KMS-11 (cell line): ENCODE results near the gene BMP8A.
"Not testable (repeated sequence)": the region's sequence is repeated elsewhere in the genome, so short reads cannot be mapped to it uniquely, and the experiment has no call there.

Source experiments
- H2AFZ ChIP-seq: fragments of 200-600 bp; sonication (generic); 2 replicates; pipeline ENCODE4 v1.6.1; 2016; ENCODE audit warnings: antibody characterized with exemption, mixed run types, low read depth
- H3K27ac ChIP-seq: fragments of 200-600 bp; sonication (generic); 2 replicates; pipeline ENCODE4 v1.6.1; 2016; ENCODE audit warnings: mild to moderate bottlenecking, mixed run types
- H3K27me3 ChIP-seq: fragments of 200-600 bp; sonication (generic); 2 replicates; pipeline ENCODE4 v1.6.1; 2017; ENCODE audit warnings: mild to moderate bottlenecking, low read depth, mixed run types, moderate library complexity; ENCODE audit not compliant: insufficient read depth
- H3K36me3 ChIP-seq: fragments of 200-600 bp; sonication (generic); 2 replicates; pipeline ENCODE4 v1.6.1; 2017; ENCODE audit warnings: mild to moderate bottlenecking, mixed run types; ENCODE audit not compliant: insufficient read depth
- H3K4me1 ChIP-seq: fragments of 200-600 bp; sonication (generic); 2 replicates; pipeline ENCODE4 v1.6.1; 2016; ENCODE audit warnings: mild to moderate bottlenecking, low read depth, mixed run types; ENCODE audit not compliant: poor library complexity, severe bottlenecking
- H3K4me2 ChIP-seq: fragments of 200-600 bp; sonication (generic); 2 replicates; pipeline ENCODE4 v1.7.0; 2016; ENCODE audit warnings: mild to moderate bottlenecking, mixed run types
- H3K4me3 ChIP-seq: fragments of 200-600 bp; sonication (generic); IDR thresholded peaks from 2 replicates; pipeline ENCODE4 v1.6.1; 2017; ENCODE audit warnings: low read depth, low read length, mixed read lengths; ENCODE audit not compliant: insufficient read depth
- H3K79me2 ChIP-seq: fragments of 200-600 bp; sonication (generic); 2 replicates; pipeline ENCODE4 v1.6.1; 2016; ENCODE audit warnings: low read depth, mixed run types; ENCODE audit not compliant: insufficient read depth
- H3K9ac ChIP-seq: fragments of 200-600 bp; sonication (generic); 2 replicates; pipeline ENCODE4 v1.6.1; 2016; ENCODE audit warnings: mild to moderate bottlenecking, mixed run types
- H4K20me1 ChIP-seq: fragments of 200-600 bp; sonication (generic); 2 replicates; pipeline ENCODE4 v1.6.1; 2016; ENCODE audit warnings: mild to moderate bottlenecking, mixed run types; ENCODE audit not compliant: insufficient read depth
- CTCF ChIP-seq: fragments of 200-600 bp; sonication (generic); conservative IDR thresholded peaks from 2 replicates; pipeline ENCODE4 v1.6.1; 2017; ENCODE audit warnings: low read depth, mild to moderate bottlenecking, antibody characterized with exemption, low read length, moderate library complexity, mixed read lengths

Gene BMP8A

DNA sequence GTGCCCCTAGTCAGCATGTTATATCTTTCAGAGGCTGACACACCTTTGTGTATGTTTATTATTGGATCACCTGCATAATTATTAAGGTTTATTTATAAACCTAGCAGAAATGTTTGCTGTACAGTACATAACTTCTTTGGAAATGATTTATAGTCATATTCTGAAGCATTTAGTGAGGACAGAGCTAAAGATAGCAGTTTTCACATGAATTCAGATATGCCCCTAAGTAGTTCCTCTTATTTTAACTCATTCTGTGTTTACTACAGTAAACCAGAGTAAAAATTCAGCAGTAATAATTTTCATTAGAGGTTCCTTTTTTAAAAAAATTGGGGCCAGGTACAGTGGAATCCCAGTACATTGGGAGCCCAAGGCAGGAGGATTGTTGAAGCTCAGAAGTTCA, 21.4 kb upstream of the BMP8A start:
- Histone ChIP-seq H3K27ac (no peak overlapping the region), H3K4me2 (no peak overlapping the region), H3K27me3 (no peaks in the 10 kb centered on the region), H3K79me2 (no peaks in the 10 kb centered on the region), H2AFZ (no peak overlapping the region), H3K4me3 (no peak overlapping the region), H4K20me1 (no peaks in the 10 kb centered on the region), H3K9ac (no peak overlapping the region), H3K4me1 (no peaks in the 10 kb centered on the region), H3K36me3 (no peaks in the 10 kb centered on the region)
- no peak for TF ChIP-seq CTCF

- Histone ChIP-seq H3K9ac (no peak overlapping the region), H3K4me2 (no peak overlapping the region), H3K36me3 (no peaks in the 10 kb centered on the region), H2AFZ (no peak overlapping the region), H3K4me1 (no peaks in the 10 kb centered on the region), H3K27me3 (no peaks in the 10 kb centered on the region), H4K20me1 (no peaks in the 10 kb centered on the region), H3K27ac (no peak overlapping the region), H3K79me2 (no peaks in the 10 kb centered on the region), H3K4me3 (no peak overlapping the region)
- TF ChIP-seq CTCF: no peak
Observed at GRCh38 chr1:39472826-39473225, 18.6 kb upstream of the BMP8A start.

- Histone ChIP-seq H3K27ac (no peak overlapping the region), H3K4me2 (no peak overlapping the region), H3K79me2 (no peaks in the 10 kb centered on the region), H3K4me3 (no peak overlapping the region), H4K20me1 (no peaks in the 10 kb centered on the region), H3K4me1 (no peaks in the 10 kb centered on the region), H3K27me3 (no peaks in the 10 kb centered on the region), H3K36me3 (no peaks in the 10 kb centered on the region), H2AFZ (no peak overlapping the region), H3K9ac (no peak overlapping the region)
- TF ChIP-seq CTCF: no peak
Observed at GRCh38 chr1:39473324-39473723, 18.1 kb upstream of the BMP8A start.

- Histone ChIP-seq H2AFZ (no peak overlapping the region), H3K4me3 (no peak overlapping the region), H3K36me3 (no peaks in the 10 kb centered on the region), H3K9ac (no peak overlapping the region), H4K20me1 (no peaks in the 10 kb centered on the region), H3K27ac (no peak overlapping the region), H3K4me1 (no peaks in the 10 kb centered on the region), H3K79me2 (no peaks in the 10 kb centered on the region), H3K27me3 (no peaks in the 10 kb centered on the region), H3K4me2 (no peak overlapping the region)
- no peak for TF ChIP-seq CTCF
Observed at GRCh38 chr1:39474810-39475209, 16.6 kb upstream of the BMP8A start.

GRCh38 chr1:39475551-39475950, 15.9 kb upstream of the BMP8A start:
- not testable (repeated sequence) for H3K36me3 ChIP-seq, H2AFZ ChIP-seq, H3K4me3 ChIP-seq, H3K4me2 ChIP-seq, H3K79me2 ChIP-seq, H3K27me3 ChIP-seq, H3K4me1 ChIP-seq, H4K20me1 ChIP-seq, H3K27ac ChIP-seq, H3K9ac ChIP-seq
